Lower leg skin (tissue), 3 donors: ENCODE data around the gene DDC.

Experiments used
- POLR2A ChIP-seq, 2 donors: fragments of 450-650 bp; IDR thresholded peaks; one replicate each; pipeline ENCODE4 v1.6.1; 2016 to 2017; ENCODE audit warnings: antibody characterized with exemption in 2 of 2, mild to moderate bottlenecking in 1 of 2, moderate library complexity in 1 of 2
- TF ChIP-seq, protein P1 (sequence below), 3 donors: fragments of 450-650 bp; IDR thresholded peaks; one replicate each; pipeline ENCODE4 v1.5.1; 2016; ENCODE audit warnings: antibody characterized with exemption in 3 of 3, mild to moderate bottlenecking in 3 of 3, moderate library complexity in 2 of 3

- TF ChIP-seq, protein P1, sequence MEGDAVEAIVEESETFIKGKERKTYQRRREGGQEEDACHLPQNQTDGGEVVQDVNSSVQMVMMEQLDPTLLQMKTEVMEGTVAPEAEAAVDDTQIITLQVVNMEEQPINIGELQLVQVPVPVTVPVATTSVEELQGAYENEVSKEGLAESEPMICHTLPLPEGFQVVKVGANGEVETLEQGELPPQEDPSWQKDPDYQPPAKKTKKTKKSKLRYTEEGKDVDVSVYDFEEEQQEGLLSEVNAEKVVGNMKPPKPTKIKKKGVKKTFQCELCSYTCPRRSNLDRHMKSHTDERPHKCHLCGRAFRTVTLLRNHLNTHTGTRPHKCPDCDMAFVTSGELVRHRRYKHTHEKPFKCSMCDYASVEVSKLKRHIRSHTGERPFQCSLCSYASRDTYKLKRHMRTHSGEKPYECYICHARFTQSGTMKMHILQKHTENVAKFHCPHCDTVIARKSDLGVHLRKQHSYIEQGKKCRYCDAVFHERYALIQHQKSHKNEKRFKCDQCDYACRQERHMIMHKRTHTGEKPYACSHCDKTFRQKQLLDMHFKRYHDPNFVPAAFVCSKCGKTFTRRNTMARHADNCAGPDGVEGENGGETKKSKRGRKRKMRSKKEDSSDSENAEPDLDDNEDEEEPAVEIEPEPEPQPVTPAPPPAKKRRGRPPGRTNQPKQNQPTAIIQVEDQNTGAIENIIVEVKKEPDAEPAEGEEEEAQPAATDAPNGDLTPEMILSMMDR (IDR thresholded peaks at IDR 0.05): no peak
- no peak for TF ChIP-seq POLR2A (IDR thresholded peaks at IDR 0.05)
Observed at GRCh38 chr7:50509459-50509858, 55.7 kb downstream of the DDC start.
